Gastroesophageal sphincter (tissue), 3 donors: Measurements from ENCODE around the gene C10orf143.

ENCODE experiments used
- CTCF ChIP-seq, 4 experiments: fragments of 200-600 bp in 2 of 4; fragments of 450-650 bp in 2 of 4; sonication (generic) in 1 of 4; IDR thresholded peaks; one replicate each; pipeline ENCODE4 v1.5.1; 2017 to 2019; ENCODE audit warnings: antibody characterized with exemption in 4 of 4, mild to moderate bottlenecking in 2 of 4, moderate library complexity in 2 of 4
- EP300 ChIP-seq: sonication (generic); formaldehyde crosslinking; IDR thresholded peaks from one replicate; pipeline ENCODE4 v1.6.1; 2017; ENCODE audit warnings: antibody characterized with exemption, mild to moderate bottlenecking
- POLR2A ChIP-seq, 2 donors: fragments of 450-650 bp; IDR thresholded peaks; one replicate each; pipeline ENCODE4 v1.6.1; 2017; ENCODE audit warnings: antibody characterized with exemption in 2 of 2, mild to moderate bottlenecking in 2 of 2, moderate library complexity in 1 of 2

DNA sequence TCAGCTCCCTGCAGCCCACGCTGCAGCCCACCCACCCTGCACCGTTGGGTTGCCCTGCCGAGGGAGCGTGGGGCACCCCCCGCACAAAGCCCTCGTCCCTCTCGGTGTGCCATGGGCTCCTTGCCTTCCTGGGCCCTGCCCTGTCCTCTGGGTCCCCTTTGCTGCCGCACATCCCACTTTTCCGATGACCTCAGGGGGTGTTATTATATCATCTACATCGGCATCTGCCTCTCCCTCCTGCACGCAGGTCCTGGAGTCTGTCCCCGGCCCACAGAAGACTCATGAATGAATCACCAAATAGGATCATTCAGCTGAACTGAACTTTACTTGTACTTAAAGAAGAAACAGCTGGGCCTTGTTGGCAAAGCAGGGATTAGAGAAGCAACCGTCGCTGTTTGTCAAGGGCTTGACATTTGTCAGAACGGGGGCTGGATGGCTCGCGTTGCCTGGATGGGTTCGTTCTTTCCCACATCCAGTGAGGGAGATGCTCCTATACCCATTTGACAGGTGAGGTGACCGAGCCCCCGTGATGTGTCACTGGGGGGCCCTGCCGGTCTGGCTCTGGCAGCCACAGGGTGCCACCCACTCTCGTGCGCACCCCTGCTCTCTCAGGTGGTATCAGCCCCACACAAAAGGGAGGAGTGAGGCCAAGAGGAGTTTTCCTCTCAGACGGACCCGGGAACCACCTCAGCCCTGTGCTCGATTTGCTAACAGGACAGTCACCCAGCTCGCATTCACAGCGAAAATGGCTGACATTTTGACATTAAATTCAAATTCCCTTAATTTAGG, 87.9 kb downstream of the C10orf143 start:
- TF ChIP-seq POLR2A (IDR thresholded peaks at IDR 0.05) (no peak), CTCF (IDR thresholded peaks at IDR 0.05) (no peak), EP300 (no peak)
